B cell (primary cell): ENCODE measurements around the gene FLNB. TPM values are rescaled to one million over a fixed set of nuclear protein-coding genes. Genes with fewer than 3 reads are reported as not detected.

Experiments
- ATAC-seq: fragments of 200-7000 bp; cut with Tn5 transposase; one replicate; pipeline ENCODE4 v1.10.0; 2021; ENCODE audit warnings: low read depth, mild to moderate bottlenecking, moderate number of reproducible peaks, moderate library complexity
- CTCF ChIA-PET: fragments of 350-600 bp; sonication (Branson Sonifier 250); formaldehyde crosslinking; loops from one replicate; lab custom pipeline; 2021; ENCODE audit warnings: antibody characterized with exemption, inconsistent platforms; lab: Charles Lee
- POLR2A ChIA-PET: fragments of 350-600 bp; sonication (Branson Sonifier 250); formaldehyde crosslinking; loops from one replicate; lab custom pipeline; 2021; ENCODE audit warnings: antibody characterized with exemption; lab: Charles Lee
- DNase-seq: peaks from one replicate; pipeline ENCODE4 v3.0.0; 2013
- H2AFZ ChIP-seq: 2 replicates; pipeline ENCODE4 v1.6.1; 2012; ENCODE audit warnings: mild to moderate bottlenecking, low read depth, low read length; ENCODE audit not compliant: insufficient read depth, poor library complexity, severe bottlenecking
- H3K27ac ChIP-seq, 2 donors: 1 replicate in 1 of 2; 2 replicates in 1 of 2; pipeline ENCODE4 v1.5.1; 2012 to 2013; ENCODE audit warnings: low read length in 2 of 2, mild to moderate bottlenecking in 2 of 2, moderate library complexity in 1 of 2
- H3K27me3 ChIP-seq, 4 experiments: fragments of 200-600 bp in 1 of 4; sonication (generic) in 1 of 4; replicated peaks in 1 of 4; 1 replicate in 2 of 4; 2 replicates in 2 of 4; pipeline versions ENCODE4 v1.6.1 to v1.7.0; 2013 to 2016; ENCODE audit warnings: low read length in 3 of 4, mild to moderate bottlenecking in 2 of 4, mixed read lengths in 1 of 4, moderate library complexity in 1 of 4; ENCODE audit not compliant: insufficient read depth in 4 of 4, control insufficient read depth in 3 of 4; ENCODE audit errors: control extremely low read depth in 1 of 4
- H3K36me3 ChIP-seq, 2 experiments: replicated peaks in 1 of 2; 1 replicate in 1 of 2; 2 replicates in 1 of 2; pipeline versions ENCODE4 v1.6.1 to v1.7.1; 2013; ENCODE audit warnings: low read length in 1 of 2; ENCODE audit not compliant: insufficient read depth in 2 of 2, control insufficient read depth in 1 of 2; ENCODE audit errors: control extremely low read depth in 1 of 2, extremely low read depth in 1 of 2
- H3K4me1 ChIP-seq, 2 donors: fragments of 200-600 bp in 1 of 2; sonication (generic) in 1 of 2; 1 replicate in 1 of 2; 2 replicates in 1 of 2; pipeline versions ENCODE4 v1.5.1 to v1.6.1; 2013 to 2017; ENCODE audit warnings: low read length in 2 of 2; ENCODE audit not compliant: control insufficient read depth in 2 of 2, insufficient read depth in 2 of 2
- H3K4me2 ChIP-seq: replicated peaks from 2 replicates; pipeline ENCODE3; 2012; ENCODE audit warnings: mild to moderate bottlenecking, low read depth, low read length; ENCODE audit not compliant: poor library complexity, severe bottlenecking
- H3K4me3 ChIP-seq, 5 experiments: fragments of 200-600 bp in 1 of 5; sonication (generic) in 1 of 5; 1 replicate in 3 of 5; 2 replicates in 2 of 5; pipeline versions ENCODE4 v1.5.1 to v1.7.0; 2011 to 2016; ENCODE audit warnings: low read length in 4 of 5, mild to moderate bottlenecking in 4 of 5, low read depth in 2 of 5, control low read depth in 1 of 5, moderate library complexity in 1 of 5; ENCODE audit not compliant: insufficient read depth in 1 of 5; ENCODE audit errors: control extremely low read depth in 1 of 5, extremely low read depth in 1 of 5
- H3K79me2 ChIP-seq: fragments of 200-600 bp; sonication (generic); one replicate; pipeline ENCODE4 v1.6.0; 2016; ENCODE audit warnings: low read length; ENCODE audit not compliant: control insufficient read depth, insufficient read depth
- H3K9ac ChIP-seq: fragments of 200-600 bp; sonication (generic); 2 replicates; pipeline ENCODE4 v1.6.1; 2017; ENCODE audit warnings: mild to moderate bottlenecking, low read length, moderate library complexity
- H3K9me3 ChIP-seq, 3 donors: one replicate each; pipeline versions ENCODE4 v1.6.1 to v1.7.1; 2013; ENCODE audit warnings: low read length in 2 of 3; ENCODE audit not compliant: control insufficient read depth in 2 of 3, insufficient read depth in 1 of 3; ENCODE audit errors: control extremely low read depth in 1 of 3
- H4K20me1 ChIP-seq: 2 replicates; pipeline ENCODE4 v1.6.0; 2012; ENCODE audit warnings: mild to moderate bottlenecking, low read length; ENCODE audit not compliant: insufficient read depth, control insufficient read depth, poor library complexity, severe bottlenecking
- H3K27ac Mint-ChIP-seq: one replicate; pipeline ENCODE4 v1.8.0; 2021; ENCODE audit warnings: mixed read lengths
- H3K27me3 Mint-ChIP-seq: one replicate; pipeline ENCODE4 v1.8.0; 2021; ENCODE audit warnings: mixed read lengths
- H3K4me1 Mint-ChIP-seq: one replicate; pipeline ENCODE4 v1.8.0; 2021; ENCODE audit warnings: mixed read lengths
- H3K4me3 Mint-ChIP-seq: one replicate; pipeline ENCODE4 v1.8.0; 2021; ENCODE audit warnings: mixed read lengths
- H3K9me3 Mint-ChIP-seq: one replicate; pipeline ENCODE4 v1.8.0; 2022; ENCODE audit warnings: mixed read lengths; ENCODE audit not compliant: insufficient read depth
- EZH2 ChIP-seq: IDR thresholded peaks from 2 replicates; pipeline ENCODE4 v1.6.1; 2012; ENCODE audit warnings: borderline replicate concordance, low read depth, mild to moderate bottlenecking, moderate library complexity, low read length; ENCODE audit not compliant: insufficient read depth, poor library complexity, severe bottlenecking
- WGBS: methylation state at CpG from one replicate; pipeline ENCODE4 v1.1.5; 2013; ENCODE audit warnings: missing lambda C conversion rate; ENCODE audit not compliant: insufficient coverage; 5-methylcytosine and 5-hydroxymethylcytosine counted together
- intact Hi-C: fragments of 100-400 bp; cut with micrococcal nuclease; formaldehyde crosslinking; loops from one replicate; pipeline ENCODE4 v1.10.0; 2022
- polyA plus RNA-seq: library from polyadenylated mRNA; depleted of rRNA; stranded (reverse); fragments of >200 nt; gene quantifications from 2 replicates; pipeline ENCODE4 v1.2.3, GENCODE V29; 2012
- total RNA-seq, 2 donors: library from RNA; stranded (reverse); fragments of 120-200 nt in 1 of 2; gene quantifications; 1 replicate in 1 of 2; 2 replicates in 1 of 2; pipeline versions ENCODE4 v1.2.3 to v1.2.4, GENCODE V29; 2013 to 2022
- TF ChIP-seq, protein P1 (sequence below): fragments of 200-600 bp; IDR thresholded peaks from one replicate; pipeline ENCODE4 v1.8.0; 2022; ENCODE audit warnings: antibody characterized with exemption, mild to moderate bottlenecking

Gene FLNB
- total and polyA plus RNA-seq, 2 donors (not counting 1 experiment from before 2014, with no cell fraction given): 25.5 to 28.3 TPM

DNA sequence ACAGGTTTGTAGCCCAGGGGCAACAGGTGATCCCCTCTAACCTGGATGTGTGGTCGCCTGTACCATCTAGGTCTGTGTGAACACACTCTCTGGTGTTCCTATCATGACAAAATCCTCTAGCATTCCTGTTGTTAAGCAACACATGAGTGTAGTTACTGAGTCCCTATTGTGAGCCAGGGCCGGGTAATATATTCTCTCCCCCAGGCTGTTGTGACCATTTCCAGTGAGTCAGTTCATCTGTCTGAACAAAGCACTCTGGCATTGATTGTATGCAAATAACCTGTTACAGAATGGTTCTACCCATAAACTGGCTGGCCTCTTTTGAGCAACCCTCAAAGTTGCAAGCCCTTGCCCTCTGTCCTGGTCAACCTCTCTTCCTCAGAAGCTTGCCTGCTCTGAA, 2.6 kb upstream of the FLNB start:
- Mint-ChIP-seq H3K4me3 (no peak overlapping the region), H3K9me3 (no peaks in the 10 kb centered on the region), H3K27ac (no peak overlapping the region), H3K27me3 (no peaks in the 10 kb centered on the region), H3K4me1 (peaks cover 16% of the 10 kb centered on the region)
- TF ChIP-seq, protein P1, sequence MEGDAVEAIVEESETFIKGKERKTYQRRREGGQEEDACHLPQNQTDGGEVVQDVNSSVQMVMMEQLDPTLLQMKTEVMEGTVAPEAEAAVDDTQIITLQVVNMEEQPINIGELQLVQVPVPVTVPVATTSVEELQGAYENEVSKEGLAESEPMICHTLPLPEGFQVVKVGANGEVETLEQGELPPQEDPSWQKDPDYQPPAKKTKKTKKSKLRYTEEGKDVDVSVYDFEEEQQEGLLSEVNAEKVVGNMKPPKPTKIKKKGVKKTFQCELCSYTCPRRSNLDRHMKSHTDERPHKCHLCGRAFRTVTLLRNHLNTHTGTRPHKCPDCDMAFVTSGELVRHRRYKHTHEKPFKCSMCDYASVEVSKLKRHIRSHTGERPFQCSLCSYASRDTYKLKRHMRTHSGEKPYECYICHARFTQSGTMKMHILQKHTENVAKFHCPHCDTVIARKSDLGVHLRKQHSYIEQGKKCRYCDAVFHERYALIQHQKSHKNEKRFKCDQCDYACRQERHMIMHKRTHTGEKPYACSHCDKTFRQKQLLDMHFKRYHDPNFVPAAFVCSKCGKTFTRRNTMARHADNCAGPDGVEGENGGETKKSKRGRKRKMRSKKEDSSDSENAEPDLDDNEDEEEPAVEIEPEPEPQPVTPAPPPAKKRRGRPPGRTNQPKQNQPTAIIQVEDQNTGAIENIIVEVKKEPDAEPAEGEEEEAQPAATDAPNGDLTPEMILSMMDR: no peak
- no peak for TF ChIP-seq EZH2
- Histone ChIP-seq H4K20me1 (peaks cover 4% of the 10 kb centered on the region), H3K27me3 (no peaks in the 10 kb centered on the region), H2AFZ (no peak overlapping the region), H3K79me2 (peaks cover 24% of the 10 kb centered on the region), H3K4me3 (no peak overlapping the region), H3K27ac (no peak overlapping the region), H3K4me1 (peaks cover 14% of the 10 kb centered on the region in 2 donors), H3K9me3 (no peaks in the 10 kb centered on the region), H3K9ac (no peak overlapping the region), H3K4me2 (no peak overlapping the region), H3K36me3 (no peaks in the 10 kb centered on the region)
- CTCF ChIA-PET: interaction anchor here (3.9 kb wide), 1 partner anchor 167 kb away, joined by 21 read pairs; no protein-coding TSS in a partner anchor
- ATAC-seq (no peak), DNase-seq (no peak)
- WGBS: 100% methylated on average over 1 of the region's 2 CpGs
- intact Hi-C loops: loop anchor here (10.0 kb wide), 1 partner anchor 841 kb away; the partner anchor contains the start of gene IL17RD
- POLR2A ChIA-PET: no interaction called here

DNA sequence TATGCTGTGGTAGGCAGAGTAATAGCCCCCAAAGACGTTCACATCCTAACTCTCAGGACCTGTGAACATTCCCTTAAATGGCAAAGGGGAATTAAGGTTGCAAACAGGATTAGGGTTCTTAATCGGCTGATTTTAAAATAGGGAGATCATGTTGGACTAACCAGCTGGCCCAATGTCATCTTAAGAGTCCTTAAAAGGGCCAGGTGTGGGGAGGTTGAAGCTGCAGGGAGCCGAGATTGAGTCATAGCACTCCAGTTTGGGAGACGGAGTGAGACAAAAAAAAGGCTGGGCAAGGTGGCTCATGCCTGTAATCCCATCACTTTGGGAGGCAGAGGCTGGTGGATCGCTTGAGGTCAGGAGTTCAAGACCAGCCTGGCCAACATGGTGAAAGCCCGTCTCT, 1.6 kb upstream of the FLNB start:
- Histone ChIP-seq H3K4me1 (peaks cover 14% of the 10 kb centered on the region in 2 donors), H3K9me3 (no peaks in the 10 kb centered on the region), H3K27me3 (no peaks in the 10 kb centered on the region), H3K36me3 (no peaks in the 10 kb centered on the region), H2AFZ (no peak overlapping the region), H3K9ac (no peak overlapping the region), H3K4me2 (no peak overlapping the region), H4K20me1 (peaks cover 4% of the 10 kb centered on the region), H3K79me2 (peaks cover 34% of the 10 kb centered on the region), H3K27ac (no peak overlapping the region), H3K4me3 (no peak overlapping the region)
- H3K4me3 Mint-ChIP-seq: no peak overlapping the region
- ChIA-PET CTCF (interaction anchor here (0.8 to 3.9 kb wide), 5 partner anchors 8 to 182 kb away, joined by 3 to 21 read pairs (median 10); no protein-coding TSS in a partner anchor), POLR2A (no interaction called here)
- WGBS: 86% methylated on average over 5 of the region's 6 CpGs
- DNase-seq (no peak), ATAC-seq (no peak)
- H3K27ac Mint-ChIP-seq: no peak overlapping the region
- H3K4me1 Mint-ChIP-seq: peaks cover 16% of the 10 kb centered on the region
- intact Hi-C loops: loop anchor here (10.0 kb wide), 1 partner anchor 842 kb away; the partner anchor contains the start of gene IL17RD
- H3K27me3 Mint-ChIP-seq: no peaks in the 10 kb centered on the region
- H3K9me3 Mint-ChIP-seq: no peaks in the 10 kb centered on the region
- no peak for TF ChIP-seq EZH2
- TF ChIP-seq, protein P1: no peak
